ENCODE data around the gene FCN2.

The FCN2 gene

GRCh38 chr9:134923466-134923865 is 42.9 kb downstream of the FCN2 start:
- H4K8ac ChIP-seq (ENCODE audit: low read depth, low read length): no peak overlapping the region
- H2BK120ac ChIP-seq (ENCODE audit: low read depth, low read length): no peak overlapping the region
- no peak overlapping the region for H3K14ac ChIP-seq (ENCODE audit: low read length)
- no peak overlapping the region for H3K4me2 ChIP-seq (ENCODE audit: insufficient read depth, low read length, poor library complexity, severe bottlenecking)
- no peak overlapping the region for H2BK12ac ChIP-seq (ENCODE audit: low read length)
- H2BK15ac ChIP-seq (ENCODE audit: low read length): no peak overlapping the region
- H3K36me3 ChIP-seq (replicated peaks in 1 of 2; ENCODE audit: control insufficient read depth in 2 of 2, insufficient read depth in 2 of 2, low read length in 2 of 2): no peaks in the 10 kb centered on the region
- H3K27me3 ChIP-seq (ENCODE audit: control insufficient read depth in 3 of 3, insufficient read depth in 3 of 3, low read depth in 1 of 3, low read length in 3 of 3): no peaks in the 10 kb centered on the region
- no peak overlapping the region for H3K27ac ChIP-seq (replicated peaks; ENCODE audit: low read length)
- H2AFZ ChIP-seq (ENCODE audit: low read length): no peak overlapping the region
- H4K91ac ChIP-seq (ENCODE audit: low read depth, low read length, poor library complexity): no peak overlapping the region
- H3K4ac ChIP-seq (ENCODE audit: low read length): no peak overlapping the region
- no peak overlapping the region for H3K18ac ChIP-seq (ENCODE audit: low read length)
- no peak overlapping the region for H3K4me3 ChIP-seq (ENCODE audit: low read length in 2 of 2)
- no peak overlapping the region for H3K9ac ChIP-seq (ENCODE audit: low read depth, low read length, poor library complexity)
- no CpG with 5 or more reads among the region's 7 CpGs for WGBS, 2 donors (ENCODE audit: extremely low coverage in 2 of 2, insufficient read length in 2 of 2, insufficient replicate concordance in 1 of 2)
- no peak for DNase-seq (ENCODE audit: low spot score)
- H2AK5ac ChIP-seq (ENCODE audit: low read depth, low read length): no peak overlapping the region
- H3K4me1 ChIP-seq (ENCODE audit: control insufficient read depth in 2 of 2, insufficient read depth in 1 of 2, low read depth in 1 of 2, low read length in 2 of 2): no peaks in the 10 kb centered on the region
- H3K79me1 ChIP-seq (ENCODE audit: low read depth, low read length): no peaks in the 10 kb centered on the region
- H2BK5ac ChIP-seq (ENCODE audit: low read length): no peak overlapping the region
- peaks cover 0 to 5% of the 10 kb centered on the region in 2 donors for H3K9me3 ChIP-seq (replicated peaks in 1 of 2; ENCODE audit: control insufficient read depth in 2 of 2, insufficient read depth in 1 of 2, low read depth in 1 of 2, low read length in 2 of 2)
- H3K23ac ChIP-seq (ENCODE audit: low read depth, low read length, poor library complexity): no peak overlapping the region

GRCh38 chr9:134925011-134925511 is 44.5 kb downstream of the FCN2 start:
- DNase-seq (ENCODE audit: low spot score): no peak
- no peak overlapping the region for H2BK15ac ChIP-seq (ENCODE audit: low read length)
- H3K79me1 ChIP-seq (ENCODE audit: low read depth, low read length): no peaks in the 10 kb centered on the region
- no CpG with 5 or more reads among the region's 7 CpGs for WGBS, 2 donors (ENCODE audit: extremely low coverage in 2 of 2, insufficient read length in 2 of 2, insufficient replicate concordance in 1 of 2)
- H3K27ac ChIP-seq (replicated peaks; ENCODE audit: low read length): no peak overlapping the region
- no peak overlapping the region for H4K8ac ChIP-seq (ENCODE audit: low read depth, low read length)
- H3K4me1 ChIP-seq (ENCODE audit: control insufficient read depth in 2 of 2, insufficient read depth in 1 of 2, low read depth in 1 of 2, low read length in 2 of 2): no peaks in the 10 kb centered on the region
- no peaks in the 10 kb centered on the region for H3K36me3 ChIP-seq (replicated peaks in 1 of 2; ENCODE audit: control insufficient read depth in 2 of 2, insufficient read depth in 2 of 2, low read length in 2 of 2)
- H3K14ac ChIP-seq (ENCODE audit: low read length): no peak overlapping the region
- no peak overlapping the region for H3K23ac ChIP-seq (ENCODE audit: low read depth, low read length, poor library complexity)
- no peaks in the 10 kb centered on the region for H3K27me3 ChIP-seq (ENCODE audit: control insufficient read depth in 3 of 3, insufficient read depth in 3 of 3, low read depth in 1 of 3, low read length in 3 of 3)
- no peak overlapping the region for H2AK5ac ChIP-seq (ENCODE audit: low read depth, low read length)
- no peak overlapping the region for H3K18ac ChIP-seq (ENCODE audit: low read length)
- H2BK5ac ChIP-seq (ENCODE audit: low read length): no peak overlapping the region
- H2AFZ ChIP-seq (ENCODE audit: low read length): no peak overlapping the region
- H3K9me3 ChIP-seq (replicated peaks in 1 of 2; ENCODE audit: control insufficient read depth in 2 of 2, insufficient read depth in 1 of 2, low read depth in 1 of 2, low read length in 2 of 2): peaks cover 0 to 1% of the 10 kb centered on the region in 2 donors
- no peak overlapping the region for H3K4me2 ChIP-seq (ENCODE audit: insufficient read depth, low read length, poor library complexity, severe bottlenecking)
- H2BK120ac ChIP-seq (ENCODE audit: low read depth, low read length): no peak overlapping the region
- no peak overlapping the region for H3K9ac ChIP-seq (ENCODE audit: low read depth, low read length, poor library complexity)
- H3K4me3 ChIP-seq (ENCODE audit: low read length in 2 of 2): no peak overlapping the region
- no peak overlapping the region for H2BK12ac ChIP-seq (ENCODE audit: low read length)
- no peak overlapping the region for H3K4ac ChIP-seq (ENCODE audit: low read length)
- no peak overlapping the region for H4K91ac ChIP-seq (ENCODE audit: low read depth, low read length, poor library complexity)

- Histone ChIP-seq H2AK5ac (ENCODE audit: low read depth, low read length) (no peak overlapping the region), H3K79me1 (ENCODE audit: low read depth, low read length) (no peaks in the 10 kb centered on the region), H3K27me3 (ENCODE audit: control insufficient read depth in 3 of 3, insufficient read depth in 3 of 3, low read depth in 1 of 3, low read length in 3 of 3) (peaks cover 0 to 4% (median under 1%) of the 10 kb centered on the region in 3 experiments), H3K9me3 (replicated peaks in 1 of 2; ENCODE audit: control insufficient read depth in 2 of 2, insufficient read depth in 1 of 2, low read depth in 1 of 2, low read length in 2 of 2) (no peaks in the 10 kb centered on the region), H4K8ac (ENCODE audit: low read depth, low read length) (no peak overlapping the region), H2BK12ac (ENCODE audit: low read length) (peak overlapping the region; percentile 86), H3K27ac (replicated peaks; ENCODE audit: low read length) (no peak overlapping the region), H2BK5ac (ENCODE audit: low read length) (peak overlapping the region; percentile 93), H3K4me1 (ENCODE audit: control insufficient read depth in 2 of 2, insufficient read depth in 1 of 2, low read depth in 1 of 2, low read length in 2 of 2) (peaks cover 0 to 2% of the 10 kb centered on the region in 2 donors), H2AFZ (ENCODE audit: low read length) (no peak overlapping the region), H3K4me3 (ENCODE audit: low read length in 2 of 2) (no peak overlapping the region), H3K14ac (ENCODE audit: low read length) (peak overlapping the region; percentile 33), H2BK120ac (ENCODE audit: low read depth, low read length) (peak overlapping the region; percentile 23), H3K23ac (ENCODE audit: low read depth, low read length, poor library complexity) (peak overlapping the region; percentile 23), H2BK15ac (ENCODE audit: low read length) (peak overlapping the region; percentile 75), H3K36me3 (replicated peaks in 1 of 2; ENCODE audit: control insufficient read depth in 2 of 2, insufficient read depth in 2 of 2, low read length in 2 of 2) (no peaks in the 10 kb centered on the region), H3K9ac (ENCODE audit: low read depth, low read length, poor library complexity) (no peak overlapping the region), H3K4ac (ENCODE audit: low read length) (peak overlapping the region; percentile 14), H4K91ac (ENCODE audit: low read depth, low read length, poor library complexity) (no peak overlapping the region), H3K4me2 (ENCODE audit: insufficient read depth, low read length, poor library complexity, severe bottlenecking) (no peak overlapping the region), H3K18ac (ENCODE audit: low read length) (peak overlapping the region; percentile 67)
- no CpG with 5 or more reads among the region's 15 CpGs for WGBS, 2 donors (ENCODE audit: extremely low coverage in 2 of 2, insufficient read length in 2 of 2, insufficient replicate concordance in 1 of 2)
- DNase-seq (ENCODE audit: low spot score): no peak
These were observed 48.0 kb downstream of the FCN2 start for GRCh38 chr9:134928436-134929192.
